Thoracic aorta (tissue), 2 donors: Measurements from ENCODE around the gene GNA12. TPM values are rescaled to one million over a fixed set of nuclear protein-coding genes. Genes with fewer than 3 reads are reported as not detected.

Source experiments
- ATAC-seq: fragments of 150-250 bp; one replicate; pipeline ENCODE4 v1.8.0; 2017; ENCODE audit warnings: low read depth; ENCODE audit not compliant: insufficient number of reproducible peaks, low FRiP score
- DNase-seq: peaks from one replicate; pipeline ENCODE4 v3.0.0-alpha.2; 2020; ENCODE audit warnings: low spot score
- H3K27ac ChIP-seq, 2 donors: fragments of 200-600 bp; sonication (generic); 1 replicate in 1 of 2; 2 replicates in 1 of 2; pipeline ENCODE4 v1.5.1; 2016; ENCODE audit warnings: mild to moderate bottlenecking in 2 of 2, moderate library complexity in 2 of 2
- H3K27me3 ChIP-seq: fragments of 200-600 bp; sonication (generic); replicated peaks from 2 replicates; pipeline ENCODE4 v1.6.0; 2016; ENCODE audit warnings: mild to moderate bottlenecking; ENCODE audit not compliant: insufficient read depth
- H3K36me3 ChIP-seq: fragments of 200-600 bp; sonication (generic); one replicate; pipeline ENCODE4 v1.5.1; 2016
- H3K4me1 ChIP-seq, 2 donors: fragments of 200-600 bp; sonication (generic); 1 replicate in 1 of 2; 2 replicates in 1 of 2; pipeline versions ENCODE4 v1.5.1 to v1.6.0; 2016; ENCODE audit warnings: low read depth in 2 of 2, mild to moderate bottlenecking in 1 of 2; ENCODE audit not compliant: control insufficient read depth in 1 of 2
- H3K4me3 ChIP-seq: fragments of 200-600 bp; sonication (generic); 2 replicates; pipeline ENCODE4 v1.5.1; 2016; ENCODE audit warnings: mild to moderate bottlenecking
- H3K9me3 ChIP-seq: fragments of 200-600 bp; sonication (generic); 2 replicates; pipeline ENCODE4 v1.5.1; 2016
- CTCF ChIP-seq: fragments of 200-600 bp; sonication (generic); IDR thresholded peaks from one replicate; pipeline ENCODE4 v1.5.1; 2019; ENCODE audit warnings: antibody characterized with exemption
- total RNA-seq, 2 donors: library from RNA; depleted of rRNA; stranded (reverse); fragments of >200 nt; gene quantifications; one replicate each; pipeline versions ENCODE4 v1.1.0 to v1.2.3, GENCODE V29; 2016

GNA12 gene
- total RNA-seq, 2 donors from 2014 or later, result 27.6 to 48.8 TPM

- H3K27ac ChIP-seq, result no peak overlapping the region
- TF ChIP-seq CTCF, result no peak
- DNase-seq, result no peak
Measured at GRCh38 chr7:2808891-2809665, 35.0 kb downstream of the GNA12 start.

GRCh38 chr7:2807845-2808772, 36.0 kb downstream of the GNA12 start:
- Histone ChIP-seq H3K4me1 (peaks cover 5 to 38% of the 10 kb centered on the region in 2 donors), H3K36me3 (no peaks in the 10 kb centered on the region), H3K27me3 (no peaks in the 10 kb centered on the region), H3K4me3 (no peak overlapping the region), H3K27ac (no peak overlapping the region), H3K9me3 (no peaks in the 10 kb centered on the region)
- ATAC-seq (no peak), DNase-seq (no peak)
- TF ChIP-seq CTCF, result no peak

More at GRCh38 chr7:2808891-2809665, 35.0 kb downstream of the GNA12 start:
- no peaks in the 10 kb centered on the region for H3K27me3 ChIP-seq
- no peak overlapping the region for H3K4me3 ChIP-seq
- H3K4me1 ChIP-seq, result peaks cover 5 to 28% of the 10 kb centered on the region in 2 donors
- no peak for ATAC-seq
- no peaks in the 10 kb centered on the region for H3K36me3 ChIP-seq
- H3K9me3 ChIP-seq, result no peaks in the 10 kb centered on the region

GRCh38 chr7:2807460-2807844, 36.7 kb downstream of the GNA12 start:
- Histone ChIP-seq H3K4me1 (peaks cover 8 to 38% of the 10 kb centered on the region in 2 donors), H3K36me3 (no peaks in the 10 kb centered on the region), H3K4me3 (no peak overlapping the region), H3K27me3 (no peaks in the 10 kb centered on the region), H3K27ac (no peak overlapping the region), H3K9me3 (no peaks in the 10 kb centered on the region)
- ATAC-seq (no peak), DNase-seq (no peak)
- TF ChIP-seq CTCF, result no peak

- Histone ChIP-seq H3K9me3 (no peaks in the 10 kb centered on the region), H3K27me3 (no peaks in the 10 kb centered on the region), H3K4me1 (peaks cover 10 to 38% of the 10 kb centered on the region in 2 donors), H3K36me3 (no peaks in the 10 kb centered on the region), H3K27ac (no peak overlapping the region), H3K4me3 (no peak overlapping the region)
- no peak for TF ChIP-seq CTCF
- no peak for DNase-seq
- ATAC-seq, result no peak
Measured at GRCh38 chr7:2806571-2806970, 37.5 kb downstream of the GNA12 start.
